GM21423 (cell line): ENCODE measurements around the gene SHROOM2.

ENCODE experiments used
- ATAC-seq: cut with Tn5 transposase; IDR thresholded peaks from one replicate; pipeline ENCODE4 v1.9.1; 2021; ENCODE audit warnings: mild to moderate bottlenecking, moderate library complexity; ENCODE audit not compliant: unreplicated experiment

SHROOM2 gene

GRCh38 chrX:9995855-9996339, 209.7 kb downstream of the SHROOM2 start:
- ATAC-seq, result peak; percentile 70

- no peak for ATAC-seq
These were observed 210.8 kb downstream of the SHROOM2 start for GRCh38 chrX:9997041-9997440.

- no peak for ATAC-seq
These were observed 211.3 kb downstream of the SHROOM2 start for GRCh38 chrX:9997524-9997923.
